A549 (cell line): ENCODE results near the gene ENPP3. TPM values are rescaled to one million over a fixed set of nuclear protein-coding genes. Genes with fewer than 3 reads are reported as not detected.

Experiments used
- ATAC-seq, 2 experiments: fragments of 200-7000 bp in 1 of 2; fragments of >200 bp in 1 of 2; cut with Nextera tagmentation in 1 of 2; cut with Tn5 transposase in 1 of 2; 3 replicates each; pipeline versions ENCODE4 v1.8.0 to v1.9.1; 2018 to 2020; ENCODE audit warnings: mild to moderate bottlenecking in 1 of 2, moderate library complexity in 1 of 2
- CTCF ChIA-PET: fragments of 300-600 bp; sonication (Branson Sonifier 250); formaldehyde crosslinking; extraction: SDS; loops from one replicate; lab custom pipeline; 2021; ENCODE audit warnings: antibody characterized with exemption, inconsistent platforms; lab: Yijun Ruan, JAX
- POLR2A ChIA-PET: fragments of 350-600 bp; formaldehyde crosslinking; extraction: SDS; loops from one replicate; lab custom pipeline; 2021; ENCODE audit warnings: antibody characterized with exemption, inconsistent platforms; lab: Yijun Ruan, JAX
- DNase-seq, 2 experiments: peaks; one replicate each; pipeline versions ENCODE4 v3.0.0 to v3.0.0-alpha.2; 2011 to 2016; ENCODE audit warnings: low read depth in 1 of 2, low spot score in 1 of 2
- FAIRE-seq: peaks from 2 replicates; lab custom pipeline; 2011; peaks lifted over from hg19 to GRCh38; lab: Jason Lieb, UNC
- H3K27ac ChIP-seq, 2 experiments: fragments of >200 bp; sonication (Bioruptor Twin); formaldehyde crosslinking; 3 replicates each; pipeline ENCODE4 v1.5.1; 2016 to 2017
- H3K4me1 ChIP-seq: fragments of >200 bp; sonication (Bioruptor Twin); formaldehyde crosslinking; 3 replicates; pipeline ENCODE4 v1.6.1; 2016
- H3K4me2 ChIP-seq: fragments of >200 bp; sonication (Bioruptor Twin); formaldehyde crosslinking; 3 replicates; pipeline ENCODE4 v1.6.1; 2016
- H3K4me3 ChIP-seq: fragments of >200 bp; sonication (Bioruptor Twin); formaldehyde crosslinking; 3 replicates; pipeline ENCODE4 v1.5.1; 2016
- H3K9me3 ChIP-seq: fragments of >200 bp; sonication (Bioruptor Twin); formaldehyde crosslinking; 3 replicates; pipeline ENCODE4 v1.6.1; 2016
- BHLHE40 ChIP-seq: IDR thresholded peaks from 2 replicates; pipeline ENCODE4 v1.6.1; 2012; ENCODE audit warnings: low read depth, low read length, inconsistent platforms
- CBX2 ChIP-seq: fragments of 200-600 bp; sonication (generic); IDR thresholded peaks from 2 replicates; pipeline ENCODE4 v1.6.1; 2016; ENCODE audit warnings: low read depth, mild to moderate bottlenecking, borderline replicate concordance
- EHF ChIP-seq: fragments of 250-450 bp; sonication (Bioruptor Pico); IDR thresholded peaks from 2 replicates; pipeline ENCODE4 v1.5.0; 2020; ENCODE audit warnings: mild to moderate bottlenecking
- EHMT2 ChIP-seq: fragments of 200-600 bp; sonication (generic); IDR thresholded peaks from 2 replicates; pipeline ENCODE4 v1.6.1; 2016; ENCODE audit warnings: antibody characterized with exemption, low read depth, mild to moderate bottlenecking, moderate library complexity
- EP300 ChIP-seq, 2 experiments: fragments of >200 bp; sonication (Bioruptor Twin); formaldehyde crosslinking; IDR thresholded peaks; 2 replicates in 1 of 2; 3 replicates in 1 of 2; pipeline ENCODE4 v1.6.1; 2016 to 2017
- FOXS1 ChIP-seq: fragments of 250-450 bp; sonication (Bioruptor Pico); IDR thresholded peaks from 2 replicates; pipeline ENCODE4 v1.5.0; 2020; ENCODE audit warnings: mild to moderate bottlenecking, moderate library complexity
- HDAC2 ChIP-seq: fragments of 200-600 bp; sonication (generic); IDR thresholded peaks from 2 replicates; pipeline ENCODE4 v1.6.1; 2016
- HEYL ChIP-seq: fragments of 250-450 bp; sonication (Bioruptor Pico); IDR thresholded peaks from 2 replicates; pipeline ENCODE4 v1.8.0; 2021; ENCODE audit warnings: mild to moderate bottlenecking, moderate library complexity
- JUNB ChIP-seq: fragments of >200 bp; sonication (Bioruptor Twin); formaldehyde crosslinking; IDR thresholded peaks from 2 replicates; pipeline ENCODE4 v1.6.1; 2016
- NR3C1 ChIP-seq: fragments of >200 bp; sonication (Bioruptor Twin); formaldehyde crosslinking; IDR thresholded peaks from 3 replicates; pipeline ENCODE4 v1.6.1; 2017
- RCOR1 ChIP-seq: fragments of 150-350 bp; IDR thresholded peaks from 2 replicates; pipeline ENCODE4 v1.6.1; 2014; ENCODE audit warnings: antibody characterized with exemption, low read length, low read depth
- RFX5 ChIP-seq: fragments of 450-650 bp; IDR thresholded peaks from 2 replicates; pipeline ENCODE4 v1.7.1; 2014; ENCODE audit warnings: antibody characterized with exemption, mild to moderate bottlenecking, moderate library complexity
- TFCP2L1 ChIP-seq: fragments of 250-450 bp; sonication (Bioruptor Pico); IDR thresholded peaks from 2 replicates; pipeline ENCODE4 v1.5.0; 2021; ENCODE audit warnings: mild to moderate bottlenecking
- ZSCAN20 ChIP-seq: fragments of 250-450 bp; sonication (Bioruptor Pico); IDR thresholded peaks from 2 replicates; pipeline ENCODE4 v1.8.0; 2022; ENCODE audit warnings: mild to moderate bottlenecking, moderate library complexity
- WGBS: methylation state at CpG from one replicate; pipeline ENCODE4 v1.1.6; 2017; ENCODE audit errors: missing lambda C conversion rate; 5-methylcytosine and 5-hydroxymethylcytosine counted together
- polyA plus RNA-seq, 4 experiments: library from polyadenylated mRNA; depleted of rRNA in 3 of 4; stranded (reverse); fragments of >200 nt; fragmentation: RNase III in 1 of 4; extraction: RNeasy Plus Mini Kit Qiagen cat#74134 plus additional on column Dnase treatment in 1 of 4; gene quantifications; 2 replicates in 3 of 4; 3 replicates in 1 of 4; pipeline ENCODE4 v1.2.3, GENCODE V29; 2011 to 2017
- TF ChIP-seq, protein P1 (sequence below): fragments of 200-600 bp; sonication (generic); IDR thresholded peaks from 2 replicates; pipeline ENCODE4 v1.6.1; 2016; ENCODE audit warnings: antibody characterized with exemption, mild to moderate bottlenecking, moderate library complexity
- TF ChIP-seq, protein P2 (sequence below): fragments of >200 bp; sonication (Bioruptor Twin); formaldehyde crosslinking; IDR thresholded peaks from 3 replicates; pipeline ENCODE4 v1.6.1; 2016
- TF ChIP-seq, protein P3 (sequence below): fragments of 250-450 bp; sonication (Bioruptor Pico); IDR thresholded peaks from 2 replicates; pipeline ENCODE4 v1.5.0; 2021; ENCODE audit warnings: mild to moderate bottlenecking, moderate library complexity, borderline replicate concordance
- TF ChIP-seq, protein P4 (sequence below): IDR thresholded peaks from 2 replicates; pipeline ENCODE4 v1.6.1; 2012
- TF ChIP-seq, protein P5 (sequence below): fragments of 150-350 bp; IDR thresholded peaks from 2 replicates; pipeline ENCODE4 v1.6.1; 2014; ENCODE audit warnings: low read depth, mild to moderate bottlenecking, low read length

Gene ENPP3
- polyA plus RNA-seq, 2 of the 4 experiments (the other 2 are of a cell fraction) = not detected

DNA sequence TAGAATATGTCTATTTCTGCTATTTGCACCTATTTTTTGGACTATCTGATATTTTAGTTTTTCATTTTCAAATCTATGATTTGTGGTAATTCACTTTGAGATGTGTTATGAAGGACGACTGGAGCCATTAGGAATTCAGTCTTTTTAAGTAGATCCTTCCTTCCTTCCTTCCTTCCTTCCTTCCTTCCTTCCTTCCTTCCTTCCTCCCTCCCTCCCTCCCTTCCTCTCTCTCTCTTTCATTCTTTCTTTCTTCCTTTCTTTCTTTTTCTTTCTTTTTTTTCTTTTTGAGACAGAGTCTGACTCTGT lies 124.6 kb downstream of the ENPP3 start:
- Histone ChIP-seq H3K9me3 (no peaks in the 10 kb centered on the region), H3K4me1 (no peaks in the 10 kb centered on the region), H3K27ac (no peak overlapping the region), H3K4me3 (no peak overlapping the region), H3K4me2 (no peak overlapping the region)
- ChIA-PET CTCF (no interaction called here), POLR2A (no interaction called here)
- DNase-seq (no peak), FAIRE-seq (no peak), ATAC-seq (no peak)
- no peak for TF ChIP-seq CBX2
- no peak for TF ChIP-seq RCOR1
- TF ChIP-seq EHF = no peak
- no peak for TF ChIP-seq TFCP2L1 (CRISPR knock-in tag)
- TF ChIP-seq, protein P1, sequence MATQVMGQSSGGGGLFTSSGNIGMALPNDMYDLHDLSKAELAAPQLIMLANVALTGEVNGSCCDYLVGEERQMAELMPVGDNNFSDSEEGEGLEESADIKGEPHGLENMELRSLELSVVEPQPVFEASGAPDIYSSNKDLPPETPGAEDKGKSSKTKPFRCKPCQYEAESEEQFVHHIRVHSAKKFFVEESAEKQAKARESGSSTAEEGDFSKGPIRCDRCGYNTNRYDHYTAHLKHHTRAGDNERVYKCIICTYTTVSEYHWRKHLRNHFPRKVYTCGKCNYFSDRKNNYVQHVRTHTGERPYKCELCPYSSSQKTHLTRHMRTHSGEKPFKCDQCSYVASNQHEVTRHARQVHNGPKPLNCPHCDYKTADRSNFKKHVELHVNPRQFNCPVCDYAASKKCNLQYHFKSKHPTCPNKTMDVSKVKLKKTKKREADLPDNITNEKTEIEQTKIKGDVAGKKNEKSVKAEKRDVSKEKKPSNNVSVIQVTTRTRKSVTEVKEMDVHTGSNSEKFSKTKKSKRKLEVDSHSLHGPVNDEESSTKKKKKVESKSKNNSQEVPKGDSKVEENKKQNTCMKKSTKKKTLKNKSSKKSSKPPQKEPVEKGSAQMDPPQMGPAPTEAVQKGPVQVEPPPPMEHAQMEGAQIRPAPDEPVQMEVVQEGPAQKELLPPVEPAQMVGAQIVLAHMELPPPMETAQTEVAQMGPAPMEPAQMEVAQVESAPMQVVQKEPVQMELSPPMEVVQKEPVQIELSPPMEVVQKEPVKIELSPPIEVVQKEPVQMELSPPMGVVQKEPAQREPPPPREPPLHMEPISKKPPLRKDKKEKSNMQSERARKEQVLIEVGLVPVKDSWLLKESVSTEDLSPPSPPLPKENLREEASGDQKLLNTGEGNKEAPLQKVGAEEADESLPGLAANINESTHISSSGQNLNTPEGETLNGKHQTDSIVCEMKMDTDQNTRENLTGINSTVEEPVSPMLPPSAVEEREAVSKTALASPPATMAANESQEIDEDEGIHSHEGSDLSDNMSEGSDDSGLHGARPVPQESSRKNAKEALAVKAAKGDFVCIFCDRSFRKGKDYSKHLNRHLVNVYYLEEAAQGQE = no peak
- no peak for TF ChIP-seq BHLHE40
- TF ChIP-seq, protein P2, sequence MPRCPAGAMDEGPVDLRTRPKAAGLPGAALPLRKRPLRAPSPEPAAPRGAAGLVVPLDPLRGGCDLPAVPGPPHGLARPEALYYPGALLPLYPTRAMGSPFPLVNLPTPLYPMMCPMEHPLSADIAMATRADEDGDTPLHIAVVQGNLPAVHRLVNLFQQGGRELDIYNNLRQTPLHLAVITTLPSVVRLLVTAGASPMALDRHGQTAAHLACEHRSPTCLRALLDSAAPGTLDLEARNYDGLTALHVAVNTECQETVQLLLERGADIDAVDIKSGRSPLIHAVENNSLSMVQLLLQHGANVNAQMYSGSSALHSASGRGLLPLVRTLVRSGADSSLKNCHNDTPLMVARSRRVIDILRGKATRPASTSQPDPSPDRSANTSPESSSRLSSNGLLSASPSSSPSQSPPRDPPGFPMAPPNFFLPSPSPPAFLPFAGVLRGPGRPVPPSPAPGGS = no peak
- TF ChIP-seq NR3C1 = no peak
- no peak for TF ChIP-seq ZSCAN20 (CRISPR knock-in tag)
- TF ChIP-seq, protein P3, sequence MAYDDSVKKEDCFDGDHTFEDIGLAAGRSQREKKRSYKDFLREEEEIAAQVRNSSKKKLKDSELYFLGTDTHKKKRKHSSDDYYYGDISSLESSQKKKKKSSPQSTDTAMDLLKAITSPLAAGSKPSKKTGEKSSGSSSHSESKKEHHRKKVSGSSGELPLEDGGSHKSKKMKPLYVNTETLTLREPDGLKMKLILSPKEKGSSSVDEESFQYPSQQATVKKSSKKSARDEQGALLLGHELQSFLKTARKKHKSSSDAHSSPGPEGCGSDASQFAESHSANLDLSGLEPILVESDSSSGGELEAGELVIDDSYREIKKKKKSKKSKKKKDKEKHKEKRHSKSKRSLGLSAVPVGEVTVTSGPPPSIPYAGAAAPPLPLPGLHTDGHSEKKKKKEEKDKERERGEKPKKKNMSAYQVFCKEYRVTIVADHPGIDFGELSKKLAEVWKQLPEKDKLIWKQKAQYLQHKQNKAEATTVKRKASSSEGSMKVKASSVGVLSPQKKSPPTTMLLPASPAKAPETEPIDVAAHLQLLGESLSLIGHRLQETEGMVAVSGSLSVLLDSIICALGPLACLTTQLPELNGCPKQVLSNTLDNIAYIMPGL (CRISPR knock-in tag) = no peak
- no peak for TF ChIP-seq RFX5
- TF ChIP-seq EP300 (IDR thresholded peaks at IDR 0.05) = no peak
- no peak for TF ChIP-seq EHMT2
- TF ChIP-seq, protein P4, sequence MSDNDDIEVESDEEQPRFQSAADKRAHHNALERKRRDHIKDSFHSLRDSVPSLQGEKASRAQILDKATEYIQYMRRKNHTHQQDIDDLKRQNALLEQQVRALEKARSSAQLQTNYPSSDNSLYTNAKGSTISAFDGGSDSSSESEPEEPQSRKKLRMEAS = no peak
- TF ChIP-seq HEYL (CRISPR knock-in tag) = no peak
- no peak for TF ChIP-seq FOXS1 (CRISPR knock-in tag)
- 18% methylated on average over 1 of the region's 1 CpG for WGBS

DNA sequence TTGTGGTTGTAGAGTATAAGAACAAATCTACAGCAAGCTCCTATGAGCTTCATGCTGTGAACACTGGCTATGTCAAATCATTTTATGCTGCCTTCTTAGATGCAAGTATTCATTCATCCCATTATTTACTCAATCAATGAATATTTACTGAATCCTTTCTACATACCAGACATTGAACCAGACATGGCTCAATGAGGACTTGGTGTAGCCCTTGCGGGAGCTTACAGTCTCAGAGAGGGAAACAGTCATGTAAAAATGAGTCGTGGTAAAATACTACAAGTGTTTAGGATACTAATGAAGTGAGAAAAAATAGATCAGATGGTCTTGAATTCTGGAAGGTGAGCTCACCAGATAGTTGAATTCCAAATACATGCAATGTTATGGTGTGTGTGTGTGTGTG lies 125.9 kb downstream of the ENPP3 start:
- CTCF ChIA-PET = interaction anchor here (0.9 kb wide), 1 partner anchor 10 kb away, joined by 3 read pairs; no protein-coding TSS in a partner anchor
- DNase-seq = no peak
- H3K4me3 ChIP-seq = no peak overlapping the region
- TF ChIP-seq ZSCAN20 (CRISPR knock-in tag) = no peak
- TF ChIP-seq, protein P5, sequence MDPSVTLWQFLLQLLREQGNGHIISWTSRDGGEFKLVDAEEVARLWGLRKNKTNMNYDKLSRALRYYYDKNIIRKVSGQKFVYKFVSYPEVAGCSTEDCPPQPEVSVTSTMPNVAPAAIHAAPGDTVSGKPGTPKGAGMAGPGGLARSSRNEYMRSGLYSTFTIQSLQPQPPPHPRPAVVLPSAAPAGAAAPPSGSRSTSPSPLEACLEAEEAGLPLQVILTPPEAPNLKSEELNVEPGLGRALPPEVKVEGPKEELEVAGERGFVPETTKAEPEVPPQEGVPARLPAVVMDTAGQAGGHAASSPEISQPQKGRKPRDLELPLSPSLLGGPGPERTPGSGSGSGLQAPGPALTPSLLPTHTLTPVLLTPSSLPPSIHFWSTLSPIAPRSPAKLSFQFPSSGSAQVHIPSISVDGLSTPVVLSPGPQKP = no peak
- no peak for TF ChIP-seq HDAC2
- no peak for TF ChIP-seq JUNB
- TF ChIP-seq, all 56 proteins: peak for 0
- ATAC-seq (no peak), FAIRE-seq (no peak)
- POLR2A ChIA-PET = no interaction called here
- WGBS = 48% methylated on average over 2 of the region's 2 CpGs
- Histone ChIP-seq H3K9me3 (no peaks in the 10 kb centered on the region), H3K27ac (no peak overlapping the region), H3K4me2 (no peak overlapping the region), H3K4me1 (no peaks in the 10 kb centered on the region)
